HTERT RPE-1 (cell line): Measurements from ENCODE around the gene SLC6A18.

ENCODE experiments used
- in situ Hi-C: fragments of 300-500 bp; cut with MboI; formaldehyde crosslinking; loops from 4 replicates; pipeline ENCODE4 v1.14.3; 2020; ENCODE audit warnings: low sequenced_read_pairs

SLC6A18 gene

GRCh38 chr5:1230551-1230950 lies 5.4 kb downstream of the SLC6A18 start:
- in situ Hi-C loops, result no loop called here

DNA sequence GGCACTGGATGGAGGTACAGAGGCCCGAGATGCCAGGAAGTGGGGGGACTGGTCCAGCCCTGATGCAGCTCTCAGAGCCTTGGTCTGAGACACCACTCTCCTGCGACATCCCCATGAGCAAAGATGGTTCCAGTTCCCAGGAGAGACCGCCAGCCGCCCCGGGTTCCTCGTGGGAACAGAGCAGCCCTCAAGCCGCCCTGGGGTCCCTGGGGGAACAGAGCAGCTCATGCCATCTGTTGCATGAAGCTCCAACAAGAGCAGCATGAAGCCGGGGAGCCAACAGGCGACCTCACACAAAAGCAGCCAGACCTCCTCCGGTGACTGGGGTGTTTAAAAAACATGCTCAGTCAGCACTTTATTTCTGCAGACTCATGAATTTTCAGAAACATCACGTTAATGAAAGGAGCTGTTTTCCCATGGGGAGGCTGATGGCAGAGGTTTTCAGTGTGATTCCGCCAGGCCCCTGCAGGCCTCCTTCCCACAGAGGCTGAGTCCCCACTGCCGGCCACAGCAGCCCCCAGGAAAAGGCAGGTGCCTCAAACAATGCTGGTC lies 6.2 kb downstream of the SLC6A18 start:
- in situ Hi-C loops, result no loop called here

GRCh38 chr5:1232780-1233179 lies 7.6 kb downstream of the SLC6A18 start:
- in situ Hi-C loops, result no loop called here

DNA sequence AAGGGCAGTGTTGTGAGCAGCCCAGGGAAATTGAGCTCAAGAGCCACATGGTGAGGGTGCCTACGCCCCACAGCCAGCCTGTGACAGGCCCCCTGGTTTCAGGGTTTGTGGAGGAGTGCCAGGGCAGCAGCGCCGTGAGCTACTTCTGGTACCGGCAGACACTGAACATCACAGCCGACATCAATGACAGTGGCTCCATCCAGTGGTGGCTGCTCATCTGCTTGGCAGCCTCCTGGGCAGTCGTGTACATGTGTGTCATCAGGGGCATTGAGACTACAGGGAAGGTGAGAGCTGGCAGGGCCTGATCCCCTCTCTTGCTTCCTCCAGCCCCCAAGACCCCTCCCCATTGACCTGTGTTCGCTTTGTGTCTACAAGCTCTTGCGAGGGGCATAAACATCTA lies 10.2 kb downstream of the SLC6A18 start:
- in situ Hi-C loops, result no loop called here

GRCh38 chr5:1235838-1236237 lies 10.7 kb downstream of the SLC6A18 start:
- in situ Hi-C loops, result no loop called here

GRCh38 chr5:1239505-1240251 lies 14.5 kb downstream of the SLC6A18 start:
- in situ Hi-C loops, result no loop called here

GRCh38 chr5:1240496-1241260 lies 15.5 kb downstream of the SLC6A18 start:
- in situ Hi-C loops, result no loop called here

- in situ Hi-C loops, result no loop called here
Measured at GRCh38 chr5:1241509-1242080, 16.4 kb downstream of the SLC6A18 start.

GRCh38 chr5:1242733-1243486 lies 17.7 kb downstream of the SLC6A18 start:
- in situ Hi-C loops, result no loop called here

- in situ Hi-C loops, result no loop called here
Measured at GRCh38 chr5:1243487-1244130, 18.4 kb downstream of the SLC6A18 start.

- in situ Hi-C loops, result no loop called here
Measured at GRCh38 chr5:1244255-1244654, 19.1 kb downstream of the SLC6A18 start.

DNA sequence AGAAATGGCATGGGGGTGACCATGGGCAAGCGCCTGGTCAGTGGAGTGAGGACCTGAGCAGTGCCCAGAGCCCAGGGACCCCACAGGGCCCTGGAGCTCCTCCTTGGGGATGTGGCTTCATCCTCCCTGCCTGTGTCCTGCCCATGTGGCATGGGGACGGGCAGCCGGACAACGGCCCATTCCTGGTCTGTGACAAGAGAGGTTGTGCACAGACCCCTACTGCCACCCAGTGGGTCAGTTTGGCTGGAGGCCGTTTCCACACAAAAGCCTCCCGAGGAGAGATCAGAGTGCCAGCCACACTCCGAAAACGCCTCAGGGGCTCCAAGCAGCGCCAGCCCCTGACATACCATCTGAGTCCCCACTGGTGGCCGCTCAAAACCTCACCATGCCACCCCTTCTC lies 19.8 kb downstream of the SLC6A18 start:
- in situ Hi-C loops, result no loop called here

DNA sequence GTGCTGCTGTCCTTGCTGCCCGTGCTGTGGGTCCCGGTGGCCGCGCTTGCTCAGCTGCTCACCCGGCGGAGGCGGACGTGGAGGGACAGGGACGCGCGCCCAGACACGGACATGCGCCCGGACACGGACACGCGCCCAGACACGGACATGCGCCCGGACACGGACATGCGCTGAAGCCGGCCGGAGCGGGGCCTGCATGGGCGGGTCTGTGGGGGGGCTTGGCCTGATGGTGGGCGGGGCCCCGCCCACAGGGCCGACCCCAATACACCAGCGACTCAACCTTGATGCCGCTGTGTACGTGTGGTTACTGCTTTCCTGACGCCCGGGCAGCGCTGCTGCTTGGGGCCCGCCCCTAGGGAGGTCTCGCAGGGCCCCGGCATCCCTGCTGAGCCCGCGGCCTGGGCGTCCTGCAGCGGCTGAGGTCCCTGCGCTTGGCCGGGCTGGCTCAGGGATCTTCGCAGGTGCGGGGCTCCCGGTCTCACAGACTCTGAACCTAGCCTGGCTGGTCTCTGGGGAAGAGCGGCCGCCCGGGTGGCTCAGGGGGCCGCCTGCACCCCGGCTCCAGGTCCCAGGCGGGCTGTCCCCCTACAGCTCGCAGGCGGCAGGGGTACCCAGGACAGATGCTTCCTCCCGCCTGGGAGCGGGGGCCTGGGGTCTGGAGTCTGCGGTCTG lies 20.9 kb downstream of the SLC6A18 start:
- in situ Hi-C loops, result no loop called here

DNA sequence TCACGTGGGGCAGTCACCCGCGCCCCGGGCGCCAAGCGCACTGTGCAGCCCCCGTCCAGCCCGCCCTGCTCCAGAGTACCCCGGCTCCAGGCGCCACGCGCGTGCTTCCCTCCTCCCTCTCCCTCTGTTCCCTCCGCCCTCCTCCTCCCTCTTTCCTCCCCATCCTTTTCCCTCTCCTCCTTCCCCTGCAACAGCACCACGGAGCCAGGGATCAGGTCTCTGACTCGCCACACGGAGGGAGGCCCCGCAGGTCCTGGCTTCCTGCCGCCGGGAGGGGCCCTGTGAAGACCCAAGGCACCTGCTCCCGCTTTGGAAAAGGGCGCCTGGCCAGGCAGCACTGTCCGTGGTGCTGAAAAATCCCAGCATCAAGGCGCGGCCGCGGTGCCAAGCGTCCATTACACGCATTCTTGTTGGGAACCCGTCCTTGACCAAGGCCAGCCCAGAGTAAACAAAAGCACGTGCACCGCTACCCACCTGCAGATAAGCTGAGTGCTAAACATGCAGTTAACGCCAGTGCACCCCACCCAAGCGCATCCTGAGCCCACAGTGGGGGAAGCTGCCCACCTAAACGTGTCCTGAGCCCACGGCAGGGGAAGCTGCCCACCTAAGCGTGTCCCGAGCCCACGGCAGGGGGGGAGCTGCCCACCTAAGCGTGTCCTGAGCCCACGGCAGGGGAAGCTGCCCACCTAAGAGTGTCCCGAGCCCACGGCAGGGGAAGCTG lies 21.7 kb downstream of the SLC6A18 start:
- in situ Hi-C loops, result no loop called here

DNA sequence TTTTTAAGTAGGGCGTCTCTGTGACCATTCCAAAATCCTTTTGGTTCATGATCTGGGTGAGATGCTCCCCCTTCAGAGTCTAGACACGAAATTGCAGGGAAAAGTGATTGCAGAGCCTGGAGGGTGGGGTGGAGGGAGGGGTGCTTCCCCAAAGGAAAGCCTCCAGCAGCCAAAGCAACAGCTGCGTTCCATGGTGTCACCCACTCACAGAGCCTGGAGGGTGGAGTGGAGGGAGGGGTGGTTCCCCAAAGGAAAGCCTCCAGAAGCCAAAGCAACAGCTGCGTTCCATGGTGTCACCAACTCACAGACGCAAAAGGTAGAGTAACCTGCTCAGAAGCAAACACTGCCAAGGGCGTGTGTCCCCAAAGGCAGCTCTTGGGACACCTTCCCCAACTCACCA lies 22.6 kb downstream of the SLC6A18 start:
- in situ Hi-C loops, result no loop called here

DNA sequence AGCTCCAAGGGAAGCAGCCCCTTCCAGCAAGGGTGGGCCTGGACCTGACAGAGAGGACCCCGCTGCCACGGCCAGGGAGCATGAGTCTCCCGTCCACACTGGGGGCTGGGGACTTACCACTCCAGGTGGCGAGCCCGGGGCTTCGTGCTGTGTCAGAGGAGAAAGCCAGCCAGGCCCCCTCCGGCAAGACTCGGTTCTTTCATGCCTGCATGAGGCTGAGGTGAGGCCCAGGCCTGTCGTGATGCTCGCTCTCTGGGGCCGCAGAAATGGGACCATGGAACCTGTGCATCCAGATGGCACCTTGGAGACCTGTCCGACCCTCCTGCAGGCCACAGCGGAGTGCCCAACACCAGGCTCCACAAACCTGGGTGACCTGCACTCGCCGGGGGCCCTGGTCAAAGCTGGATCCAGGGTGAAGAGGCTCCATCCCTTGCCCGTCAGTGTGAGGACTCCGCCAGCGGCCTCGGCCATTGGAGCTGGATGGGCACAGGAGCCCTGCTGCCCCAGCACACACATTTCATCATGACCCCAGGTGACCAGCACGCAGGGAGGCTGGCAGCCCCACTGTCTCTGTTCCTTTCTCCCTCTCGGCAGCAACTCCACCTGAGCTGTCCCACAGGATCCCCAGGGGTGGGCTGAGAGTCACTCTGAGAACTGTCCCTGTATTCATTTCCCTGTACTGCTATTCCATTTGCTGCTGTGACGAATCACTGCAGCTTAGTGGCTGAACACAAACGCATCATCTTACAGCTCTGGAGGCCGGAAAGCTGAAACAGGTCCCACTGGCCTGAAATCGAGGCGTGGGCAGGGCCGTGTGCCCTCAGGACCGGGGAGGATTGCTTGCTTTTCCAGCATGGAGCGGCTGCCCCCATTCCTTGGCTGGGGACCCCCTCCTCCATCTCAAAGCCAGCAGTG lies 24.4 kb downstream of the SLC6A18 start:
- in situ Hi-C loops, result no loop called here

GRCh38 chr5:1251678-1252580 lies 26.7 kb downstream of the SLC6A18 start:
- in situ Hi-C loops, result no loop called here
